GM19238 (cell line): ENCODE data around the gene RNF32.
"Not testable (repeated sequence)": the region's sequence is repeated elsewhere in the genome, so short reads cannot be mapped to it uniquely, and the experiment has no call there.

Experiments
- DNase-seq: peaks from one replicate; pipeline ENCODE4 v3.0.0; 2011; ENCODE audit warnings: low spot score; ENCODE audit not compliant: insufficient read length

RNF32 gene

DNA sequence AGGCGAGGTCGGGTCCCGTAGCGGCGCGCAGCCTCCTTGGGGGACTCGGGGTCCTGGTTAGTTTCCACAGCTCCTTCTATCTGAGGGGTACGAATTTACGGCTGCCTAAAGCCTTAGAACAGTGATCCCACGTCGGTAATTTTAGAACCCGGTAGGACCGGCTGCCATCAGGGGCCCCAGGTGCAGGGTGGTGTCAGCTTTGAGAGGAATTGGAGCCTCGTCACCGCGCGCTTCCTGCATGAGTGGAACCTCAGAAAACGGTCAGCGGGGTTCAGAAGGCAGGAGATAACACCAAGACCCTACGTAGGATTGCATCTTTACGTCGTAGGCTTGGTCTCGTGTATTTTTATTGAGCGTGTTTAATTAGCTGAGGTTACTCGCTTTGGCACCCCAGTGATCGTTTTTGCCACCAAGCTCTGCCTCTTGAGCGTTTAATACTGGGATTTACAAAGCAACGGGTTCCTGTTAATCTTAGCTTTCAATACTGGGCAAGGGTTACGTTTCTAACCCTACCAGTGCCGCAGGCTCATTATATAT lies 443 bp downstream of the RNF32 start:
- peak; percentile 39 for DNase-seq

DNA sequence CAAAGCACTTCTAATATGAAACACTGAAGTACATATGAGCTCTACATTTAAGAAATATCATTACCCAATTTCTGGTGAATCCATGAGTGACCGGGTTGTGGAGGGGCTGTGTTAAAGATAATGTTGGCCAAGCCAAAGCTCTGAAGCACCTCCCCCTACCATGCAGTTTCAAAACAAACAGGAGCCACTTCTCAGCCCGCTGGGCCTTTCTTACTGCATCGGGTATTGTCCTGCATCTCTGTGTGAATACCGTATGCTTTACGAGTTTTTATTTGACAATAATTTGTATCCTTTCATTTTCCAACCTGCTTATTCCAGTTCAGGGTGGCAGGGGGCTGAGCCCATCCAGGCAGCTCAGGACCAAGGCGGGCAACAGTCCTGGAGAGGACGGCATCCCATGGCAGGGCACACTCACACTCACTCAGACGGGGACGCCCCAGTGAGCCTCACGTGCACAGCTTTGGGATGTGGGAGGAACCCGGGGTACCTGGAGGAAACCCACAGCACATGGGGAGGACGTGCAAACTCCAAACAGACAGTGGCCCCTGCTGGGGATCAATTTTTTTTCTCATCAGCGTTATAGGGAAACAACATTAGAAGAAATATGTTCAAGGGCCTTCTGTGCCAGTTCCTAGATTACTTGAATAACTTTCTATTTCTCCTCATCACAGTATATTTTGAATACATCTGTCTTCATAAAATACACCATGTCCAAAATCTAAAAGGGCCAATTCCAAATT lies 1.9 kb downstream of the RNF32 start:
- DNase-seq = no peak

DNA sequence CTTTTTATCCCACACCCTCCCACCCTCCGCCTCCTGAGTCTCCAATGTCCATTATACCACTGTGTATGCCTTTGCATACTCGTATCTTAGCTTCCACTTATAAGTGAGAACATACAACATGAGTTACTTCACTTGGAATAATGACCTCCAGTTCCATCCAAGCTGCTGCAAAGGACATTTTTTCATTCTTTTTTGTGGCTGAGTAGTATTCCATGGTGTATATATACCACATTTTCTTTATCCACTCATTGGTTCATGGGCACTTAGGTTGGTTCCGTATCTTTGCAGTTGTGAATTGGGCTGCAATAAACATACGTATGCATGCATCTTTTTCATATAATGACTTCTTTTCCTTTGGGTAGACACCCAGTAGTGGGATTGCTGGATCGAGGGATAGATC lies 6.8 kb downstream of the RNF32 start:
- not testable (repeated sequence) for DNase-seq

DNA sequence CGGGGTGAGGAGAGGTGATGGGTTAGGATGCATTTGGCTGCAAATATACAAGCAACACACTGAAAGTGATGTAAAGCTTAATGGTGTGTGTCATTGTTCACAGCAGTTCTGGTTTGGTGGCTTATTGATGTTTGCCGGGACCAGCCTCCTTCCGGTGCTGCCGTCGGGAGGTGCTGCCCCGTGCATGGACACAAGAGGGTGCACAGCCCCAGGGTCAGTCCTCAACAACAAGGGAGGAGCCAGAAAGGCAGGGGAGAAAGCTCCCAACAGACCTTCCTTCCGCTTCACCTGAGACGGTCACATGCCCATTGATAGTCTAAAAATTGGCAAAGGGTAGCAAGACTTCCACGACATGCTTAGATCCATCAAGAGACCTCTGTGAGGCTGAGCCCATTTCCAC lies 9.5 kb downstream of the RNF32 start:
- no peak for DNase-seq

DNA sequence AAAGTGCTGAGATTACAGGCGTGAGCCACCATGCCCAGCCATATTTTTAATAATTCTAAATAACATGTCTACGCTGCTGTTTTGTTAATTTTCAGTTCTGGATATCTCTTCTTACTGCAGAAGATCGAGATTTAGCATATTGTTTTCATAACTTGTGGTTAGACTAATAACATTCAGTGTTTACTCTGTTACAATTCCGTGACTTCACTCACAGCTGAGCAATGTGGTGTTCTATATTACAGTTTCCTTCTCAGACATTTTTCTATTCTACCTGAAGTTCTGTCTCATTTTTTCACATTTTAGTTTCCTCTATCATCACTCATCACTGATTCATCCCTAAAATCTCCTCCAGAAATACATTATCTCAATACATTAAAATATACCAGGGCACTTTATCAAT lies 10.9 kb downstream of the RNF32 start:
- DNase-seq = no peak

DNA sequence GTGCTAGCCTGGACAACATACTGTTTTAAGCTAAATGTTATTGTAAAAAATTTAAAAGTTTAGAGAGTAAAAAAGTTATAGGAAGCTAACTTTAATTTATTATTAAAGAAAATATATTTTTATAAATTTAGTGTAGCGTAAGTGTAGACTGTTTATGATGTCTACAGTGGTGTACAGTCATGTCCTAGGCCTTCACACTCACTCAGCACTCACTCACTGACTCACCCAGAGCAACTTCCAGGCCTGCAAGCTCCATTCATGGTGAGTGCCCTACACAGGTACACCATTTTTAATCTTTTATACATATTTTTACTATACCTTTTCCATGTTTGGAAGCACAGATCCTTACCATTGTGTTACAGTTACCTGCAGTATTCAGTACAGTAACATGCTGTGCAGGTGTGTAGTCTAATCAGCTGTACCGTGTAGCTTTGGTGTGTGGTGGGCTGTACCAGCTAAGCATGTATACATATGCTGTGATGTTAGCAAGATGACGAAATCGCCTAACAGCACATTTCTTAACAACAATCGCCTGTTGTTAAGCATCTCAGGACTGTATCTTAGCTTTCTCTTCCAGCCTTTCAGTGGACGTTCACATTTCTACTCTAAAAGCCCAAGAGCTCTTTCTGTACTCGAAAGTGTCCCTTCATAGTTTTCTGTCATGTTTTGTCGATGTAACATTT lies 12.5 kb downstream of the RNF32 start:
- no peak for DNase-seq

DNA sequence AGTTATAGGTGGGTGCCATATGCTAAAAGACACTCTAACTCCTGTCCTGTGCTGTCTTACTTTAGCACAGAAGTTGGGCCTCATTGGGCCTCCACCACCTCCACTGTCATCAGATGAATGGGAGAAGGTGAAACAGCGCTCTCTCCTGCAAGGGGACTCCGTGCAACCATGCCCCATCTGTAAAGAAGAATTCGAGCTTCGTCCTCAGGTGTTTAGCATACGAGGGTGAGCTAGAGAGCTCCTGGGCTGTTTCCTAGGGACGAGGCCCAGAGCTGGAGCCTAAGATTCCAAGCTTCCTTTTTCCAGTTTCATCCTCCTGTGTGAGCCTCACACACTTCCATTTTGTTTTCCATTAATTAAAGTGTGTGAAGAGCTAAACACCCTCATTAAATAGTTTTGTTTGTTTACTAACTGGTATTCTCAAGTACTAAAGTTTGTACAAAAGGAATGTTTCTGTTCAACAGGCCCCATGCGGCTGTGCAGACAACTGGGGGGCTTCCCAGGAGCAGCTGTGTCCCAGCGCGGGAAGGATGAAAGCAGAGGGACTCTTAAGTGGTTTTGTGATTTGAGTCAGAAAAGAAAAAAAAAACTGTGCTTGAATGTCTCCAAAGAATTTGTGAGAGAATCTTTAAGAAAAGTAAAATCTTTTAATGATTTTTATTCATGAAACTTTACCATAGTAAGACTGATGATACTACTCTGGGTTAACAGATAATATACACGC lies 14.1 kb downstream of the RNF32 start:
- DNase-seq = no peak

DNA sequence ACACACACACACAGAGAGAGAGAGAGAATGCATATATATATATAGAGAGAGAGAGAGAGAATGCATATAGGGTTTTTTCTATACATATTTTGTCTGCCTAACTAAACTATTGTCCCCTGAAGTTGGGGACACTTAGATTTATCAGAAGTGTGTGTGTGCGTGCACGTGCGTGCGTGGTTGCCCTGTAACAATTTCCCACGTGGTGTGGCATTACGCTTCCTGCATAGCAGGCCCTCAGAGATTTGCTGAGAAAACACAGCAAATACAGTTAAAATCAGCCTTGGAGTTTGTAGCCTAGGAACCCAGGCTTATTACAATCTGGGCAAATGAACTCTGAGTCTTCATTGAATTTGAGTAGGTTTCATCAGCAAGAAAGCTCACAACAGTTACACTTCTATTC lies 14.7 kb downstream of the RNF32 start:
- no peak for DNase-seq

DNA sequence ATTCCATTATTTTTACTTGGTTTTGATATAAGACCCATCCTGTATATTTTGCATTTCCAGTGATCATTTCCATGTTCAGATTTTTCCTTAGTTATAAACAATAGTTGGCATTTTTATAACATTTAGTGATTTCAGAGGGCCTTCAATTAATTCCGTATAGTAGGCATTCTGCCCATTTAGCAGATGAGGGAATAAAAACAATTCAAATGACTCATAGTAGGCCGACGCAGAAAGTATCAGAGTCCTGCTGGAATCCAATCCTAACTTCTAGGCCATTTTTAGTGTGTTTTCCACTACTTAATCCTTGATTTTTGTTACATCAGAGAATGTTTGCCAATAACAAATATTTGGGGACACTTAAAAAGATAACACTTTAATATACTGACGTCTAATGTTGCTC lies 15.4 kb downstream of the RNF32 start:
- no peak for DNase-seq

DNA sequence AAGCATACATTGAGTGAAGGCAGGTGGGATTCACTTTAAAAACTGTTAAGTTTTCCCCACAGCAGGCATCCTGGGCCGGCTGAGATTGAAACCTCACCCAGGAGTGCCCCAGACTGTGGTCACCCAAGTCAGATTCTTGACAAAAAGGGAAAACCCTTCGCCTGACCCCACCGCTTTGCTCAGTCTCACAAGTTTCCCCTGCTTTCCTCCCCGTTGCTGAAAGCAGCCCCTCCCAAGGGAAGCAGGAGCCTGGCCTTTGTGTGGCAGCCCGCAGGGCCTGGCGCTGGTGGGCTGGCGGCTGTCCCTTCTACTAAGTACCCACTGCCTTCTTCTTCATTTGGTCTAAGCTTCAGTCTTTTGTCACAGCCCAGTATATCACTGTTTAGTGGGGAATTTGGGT lies 16.0 kb downstream of the RNF32 start:
- DNase-seq = no peak

DNA sequence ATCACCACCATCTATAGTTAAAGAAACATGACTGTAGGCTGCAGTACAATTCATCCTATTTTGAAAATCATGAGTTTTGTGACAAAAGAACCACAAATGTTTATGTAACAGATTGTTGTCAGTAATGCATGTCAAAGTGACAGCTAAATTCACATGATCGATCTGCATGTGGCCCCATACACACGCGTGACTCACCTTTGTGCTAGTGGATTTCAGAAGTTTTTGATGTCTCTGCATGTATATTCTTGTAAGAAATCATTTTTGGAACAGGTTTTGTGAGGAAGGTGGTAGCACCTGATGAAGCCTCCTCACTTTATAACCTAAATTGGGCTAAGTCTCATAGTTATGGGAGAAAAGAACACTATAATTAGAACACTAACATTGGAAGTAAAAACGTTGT lies 17.1 kb downstream of the RNF32 start:
- DNase-seq = no peak

DNA sequence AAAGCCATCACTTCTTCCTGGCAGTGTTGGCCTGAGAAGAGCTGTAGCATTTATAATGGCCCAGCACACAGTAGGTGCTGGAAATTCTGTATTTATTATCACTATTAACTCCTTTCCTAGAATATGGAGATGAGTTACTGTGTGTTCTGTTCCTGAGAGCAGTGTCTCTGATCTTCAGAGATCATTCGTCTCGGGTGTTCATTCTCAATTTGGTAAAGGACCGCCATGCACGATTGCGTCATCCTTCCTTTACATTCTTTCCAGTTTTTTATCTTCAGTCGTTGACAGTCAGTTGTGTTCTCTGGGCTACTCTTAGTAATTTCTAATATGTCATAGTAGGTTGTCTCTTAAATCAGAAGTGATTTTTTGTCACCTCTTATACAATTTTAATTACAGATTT lies 18.6 kb downstream of the RNF32 start:
- DNase-seq = no peak

DNA sequence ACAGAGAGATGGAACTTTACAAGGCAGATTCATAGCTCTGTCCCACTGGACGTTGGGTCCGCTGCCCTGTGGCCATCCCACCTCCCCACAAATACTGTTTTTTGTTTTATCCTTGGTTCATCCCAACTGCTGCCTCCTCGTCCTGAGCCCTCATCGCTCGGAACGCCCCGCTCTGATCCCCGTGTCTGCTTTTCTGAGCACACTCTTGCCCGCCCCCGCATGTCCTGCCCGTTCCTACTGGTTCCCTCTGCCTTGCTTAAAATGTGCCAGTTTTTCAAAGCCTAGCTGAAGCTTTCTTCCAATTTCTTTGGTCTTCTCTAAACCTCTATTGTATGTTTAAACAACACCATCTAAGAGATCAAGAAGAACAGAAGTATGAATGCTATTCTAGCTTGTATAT lies 19.4 kb downstream of the RNF32 start:
- DNase-seq = no peak

DNA sequence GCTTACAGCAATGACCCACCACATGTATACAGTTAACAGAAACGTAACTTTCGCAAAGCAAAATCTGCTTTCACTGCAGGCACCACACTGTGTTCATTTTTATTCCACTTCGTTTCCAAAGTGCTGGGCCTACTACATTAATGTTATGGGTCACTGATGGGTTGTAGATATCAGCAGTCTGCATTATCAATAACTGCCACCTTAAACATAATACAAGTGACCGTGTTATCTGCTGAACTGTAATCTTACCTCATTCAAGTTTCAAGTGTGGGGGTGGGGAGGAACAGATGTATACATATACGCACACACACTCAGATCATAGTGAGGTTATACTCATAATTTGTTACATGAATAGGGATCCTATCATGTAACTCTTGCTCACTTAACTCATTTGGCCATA lies 21.1 kb downstream of the RNF32 start:
- DNase-seq = no peak

DNA sequence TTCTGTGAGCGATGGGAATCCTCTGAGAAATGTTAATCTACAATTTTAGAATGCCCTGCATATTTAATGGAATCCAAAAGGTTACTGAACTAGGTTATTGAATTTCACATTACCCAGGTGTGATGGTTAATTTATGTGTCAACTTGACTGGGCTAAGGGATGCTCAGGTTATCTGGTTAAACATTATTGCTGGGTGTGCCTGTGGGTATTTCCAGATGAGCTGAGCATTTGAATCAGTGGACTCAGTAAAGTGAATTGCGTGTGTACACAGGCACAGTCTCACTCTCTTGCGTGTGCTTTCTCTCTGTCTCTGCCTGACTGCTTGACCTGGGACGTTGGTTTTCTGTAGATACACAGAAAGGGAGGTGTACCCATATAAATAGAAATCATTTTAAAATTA lies 21.7 kb downstream of the RNF32 start:
- no peak for DNase-seq

DNA sequence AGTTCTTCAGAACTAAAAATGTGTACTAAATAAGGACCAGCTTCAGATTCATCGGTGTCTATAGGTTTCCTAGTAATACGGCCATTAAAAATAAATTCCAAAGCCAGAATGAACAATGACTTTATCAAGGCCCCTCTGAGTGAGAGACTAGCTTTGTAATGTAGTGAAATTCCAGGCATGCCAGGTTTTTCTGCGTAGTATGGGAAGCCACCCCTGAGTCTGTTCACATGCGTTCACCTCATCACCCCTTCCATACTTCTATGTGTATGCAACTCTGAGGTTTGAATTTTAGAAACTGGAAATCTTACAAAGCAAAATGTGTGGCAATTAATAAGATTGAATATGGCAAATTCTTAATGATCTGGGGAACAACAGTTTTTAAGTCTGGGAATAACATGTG lies 24.5 kb downstream of the RNF32 start:
- no peak for DNase-seq

DNA sequence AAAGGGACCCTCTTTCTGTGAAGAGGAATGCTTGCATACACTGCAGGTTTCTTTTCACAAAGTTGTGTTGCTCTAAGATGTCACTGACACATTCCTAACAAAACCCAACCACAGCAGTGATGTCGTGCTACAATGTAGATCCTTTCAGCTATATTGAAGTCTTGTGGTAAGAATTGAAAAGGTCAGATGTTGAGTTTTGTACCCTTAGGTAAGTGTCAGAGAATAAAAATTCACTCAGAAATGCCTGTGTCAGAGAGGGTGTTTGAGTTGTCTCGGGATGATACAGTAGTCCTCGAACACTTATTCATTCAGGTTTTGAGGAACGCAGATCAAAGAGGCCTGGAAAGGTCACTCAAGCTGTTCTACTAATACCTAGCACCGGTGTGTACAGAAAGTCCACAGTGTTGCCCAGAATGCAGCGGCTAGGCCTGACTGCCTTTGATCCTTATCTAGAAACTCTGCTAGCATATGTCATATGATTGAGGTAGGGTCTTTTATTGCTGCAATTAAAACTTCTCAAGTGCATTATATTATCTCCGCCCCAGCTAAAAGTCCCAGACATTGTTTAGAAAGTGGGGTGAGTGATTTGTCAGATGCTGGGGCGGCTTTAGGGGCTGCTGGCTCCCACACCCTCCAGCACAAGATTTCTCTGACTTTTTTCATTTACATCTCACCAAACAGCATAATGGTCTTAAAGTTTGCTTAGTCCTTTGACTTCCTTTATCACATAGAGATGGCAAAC lies 26.0 kb downstream of the RNF32 start:
- DNase-seq = no peak

DNA sequence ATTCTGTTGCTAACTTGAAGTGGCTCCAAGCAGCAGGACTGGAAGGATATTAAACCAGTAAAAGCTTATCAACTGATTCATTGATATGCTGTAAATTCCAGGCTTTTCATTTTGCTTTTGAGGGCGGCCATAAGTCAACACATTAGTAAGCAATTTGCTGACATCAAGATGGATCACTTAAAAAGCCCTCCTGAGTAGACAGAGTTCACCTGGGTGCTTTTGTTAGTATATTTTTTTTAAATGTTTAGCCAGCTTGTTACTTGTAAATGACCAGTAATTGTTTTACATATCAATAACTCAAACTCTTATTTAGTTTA lies 26.5 kb downstream of the RNF32 start:
- DNase-seq = no peak

DNA sequence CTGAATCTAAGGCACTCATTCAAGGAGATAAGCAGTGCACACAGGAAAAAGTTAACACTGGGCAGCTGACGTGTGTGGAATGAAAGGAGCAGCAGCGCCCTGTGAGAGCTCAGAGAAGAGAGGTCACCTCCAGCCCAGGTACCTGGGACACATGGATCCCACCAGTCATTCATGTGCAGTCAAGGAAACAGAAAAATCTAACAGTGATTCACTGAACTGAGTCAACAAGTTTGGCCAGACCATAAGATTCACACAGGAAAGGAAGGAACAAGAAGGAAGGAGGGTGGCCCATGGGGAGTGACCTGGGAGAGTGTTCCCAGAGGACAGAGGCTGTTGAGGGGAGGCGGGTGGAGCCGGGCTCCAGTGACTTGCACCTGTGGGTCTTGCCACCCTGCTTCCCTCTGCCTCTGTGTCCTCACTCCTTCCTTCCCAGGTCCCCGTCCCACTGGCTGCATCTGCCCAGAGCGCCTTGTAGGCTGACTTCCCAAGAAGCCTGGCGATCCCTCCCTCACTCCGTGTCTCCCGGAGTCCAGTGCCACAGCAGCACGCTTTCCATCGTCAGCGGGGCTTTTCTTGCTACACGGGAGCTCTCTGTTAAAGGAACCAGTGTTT lies 27.7 kb downstream of the RNF32 start:
- DNase-seq = no peak

DNA sequence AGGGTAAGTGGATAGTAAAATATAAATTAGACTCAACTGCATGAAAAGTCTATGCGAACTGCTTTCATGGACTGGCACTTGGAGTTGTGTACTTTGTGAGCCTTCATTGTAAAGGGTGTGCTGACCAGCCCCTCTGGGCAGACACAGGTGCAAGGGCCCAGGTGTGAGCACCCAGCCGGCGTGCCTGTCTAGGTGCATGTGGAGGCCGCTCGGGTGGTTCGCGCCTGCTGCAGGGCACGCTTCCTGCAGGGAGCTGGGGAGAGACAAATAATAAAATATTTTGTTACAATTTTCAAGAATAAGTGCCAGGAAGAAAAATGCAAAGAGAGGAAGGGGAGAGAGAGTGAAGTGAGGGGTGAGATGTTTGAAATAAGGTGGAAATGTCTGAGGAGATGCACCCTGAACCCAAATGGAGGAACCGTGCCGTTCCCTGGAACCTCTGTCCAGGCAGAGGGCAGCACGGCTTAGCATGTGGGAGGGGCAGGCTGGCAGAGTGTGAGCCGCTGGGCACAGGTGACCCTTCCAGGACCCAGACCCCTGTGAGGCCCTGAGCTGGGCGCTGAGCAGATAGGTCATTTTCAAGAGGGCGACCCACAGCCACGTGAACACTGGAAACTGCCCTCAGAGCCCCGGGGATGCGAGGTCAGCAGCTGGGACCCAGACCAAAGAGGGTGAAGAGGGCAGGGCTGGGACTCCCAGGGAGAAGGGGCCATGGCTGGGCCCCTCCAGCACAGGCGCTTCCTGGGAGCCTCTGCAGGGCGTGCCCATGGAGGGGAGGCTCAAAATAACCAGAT lies 28.7 kb downstream of the RNF32 start:
- DNase-seq = no peak

DNA sequence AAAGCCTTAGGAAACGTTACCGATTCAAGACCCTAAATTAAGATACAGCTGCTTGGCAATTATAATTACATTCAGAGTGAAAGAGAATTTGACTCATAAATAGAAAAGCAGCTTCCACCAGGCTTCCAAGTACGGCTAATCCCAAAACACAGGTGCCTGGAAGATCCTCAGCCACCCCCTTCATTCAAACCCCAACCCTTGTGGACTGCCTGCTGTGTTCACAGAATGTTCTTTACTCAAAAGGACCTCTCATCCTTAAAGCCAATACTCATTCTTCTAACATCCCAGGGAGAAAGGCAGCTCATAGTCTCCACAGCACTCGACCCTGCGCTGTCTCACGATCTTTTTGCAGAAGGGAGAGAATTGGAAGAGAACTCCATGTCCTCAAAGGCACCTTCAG lies 32.9 kb downstream of the RNF32 start:
- DNase-seq = no peak
